ENCODE results near the gene HGFAC.

Gene HGFAC

GRCh38 chr4:3416821-3417221, 24.9 kb upstream of the HGFAC start:
- no peak for DNase-seq (ENCODE audit: extremely low read depth, insufficient read length)
- no peaks in the 10 kb centered on the region; the same call in 1 of the 2 replicates for H3K27me3 ChIP-seq (replicated peaks; ENCODE audit: control insufficient read depth, insufficient read depth, low read length)
- no peaks in the 10 kb centered on the region for H3K36me3 ChIP-seq (ENCODE audit: control insufficient read depth, insufficient read depth, low read length)
- no peak overlapping the region for H3K4me3 ChIP-seq (replicated peaks; ENCODE audit: low read depth, low read length)
- TF ChIP-seq CTCF (IDR thresholded peaks at IDR 0.05; ENCODE audit: insufficient read depth, low read length, poor library complexity, severe bottlenecking) = no peak

DNA sequence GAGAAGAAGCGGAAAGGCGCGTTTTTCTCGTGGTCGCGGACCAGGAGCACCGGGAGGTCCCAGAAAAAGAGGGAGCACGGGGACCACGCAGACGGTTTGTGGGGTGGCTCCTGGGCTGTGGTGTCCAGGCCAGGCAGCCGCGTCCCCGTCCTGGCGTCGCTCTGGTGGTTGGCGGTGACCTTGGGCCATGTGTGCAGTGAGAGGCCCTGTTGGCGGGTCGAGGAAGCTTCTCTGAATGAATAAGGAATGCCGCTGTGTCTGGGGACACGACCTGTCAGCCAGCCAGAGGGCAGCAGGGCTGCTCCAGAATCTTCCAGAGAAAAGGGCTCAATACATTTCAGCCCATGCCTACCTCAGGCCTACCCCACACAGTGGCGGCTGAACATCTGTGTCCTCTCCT, 24.3 kb upstream of the HGFAC start:
- no peaks in the 10 kb centered on the region for H3K36me3 ChIP-seq (ENCODE audit: control insufficient read depth, insufficient read depth, low read length)
- TF ChIP-seq CTCF (IDR thresholded peaks at IDR 0.05; ENCODE audit: insufficient read depth, low read length, poor library complexity, severe bottlenecking) = no peak
- no peaks in the 10 kb centered on the region; the same call in 1 of the 2 replicates for H3K27me3 ChIP-seq (replicated peaks; ENCODE audit: control insufficient read depth, insufficient read depth, low read length)
- DNase-seq (ENCODE audit: extremely low read depth, insufficient read length) = no peak
- no peak overlapping the region for H3K4me3 ChIP-seq (replicated peaks; ENCODE audit: low read depth, low read length)

DNA sequence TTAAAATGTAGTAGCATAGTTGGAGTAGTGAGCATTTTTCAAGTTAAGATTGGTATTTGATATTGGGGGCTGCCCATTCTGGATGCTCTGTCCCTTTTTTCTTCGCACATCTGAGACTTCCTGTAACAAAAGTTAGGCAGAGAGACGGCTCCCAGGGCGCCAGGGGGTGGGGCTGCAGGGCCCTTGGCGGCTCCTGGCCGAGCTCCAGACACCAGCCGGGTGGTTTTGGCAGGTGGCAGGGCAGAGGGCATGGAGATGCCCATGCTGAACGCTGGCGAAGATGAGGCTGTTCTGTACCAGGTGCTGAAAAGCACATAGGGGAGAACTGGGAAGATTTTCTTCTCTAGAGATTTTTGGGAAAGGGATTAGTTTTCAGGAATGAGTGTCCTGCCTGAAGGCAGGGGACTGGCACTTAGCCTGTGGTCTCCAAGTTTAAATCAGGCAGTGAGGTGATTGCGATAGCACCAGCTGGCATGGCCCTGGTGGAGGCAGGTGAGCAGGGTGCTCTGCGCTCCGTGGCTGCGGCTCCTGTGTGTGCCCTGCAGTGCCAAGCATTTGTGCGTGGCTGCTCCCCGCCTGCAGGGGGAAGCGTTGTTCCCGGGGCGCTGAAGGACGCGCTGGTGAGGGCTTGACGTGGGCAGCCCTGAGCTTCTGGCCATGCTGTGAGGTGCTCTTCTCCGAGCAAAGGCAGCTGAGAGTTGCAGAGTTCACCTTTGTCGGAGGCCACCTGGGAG, 23.6 kb upstream of the HGFAC start:
- no peaks in the 10 kb centered on the region; the same call in 1 of the 2 replicates for H3K27me3 ChIP-seq (replicated peaks; ENCODE audit: control insufficient read depth, insufficient read depth, low read length)
- no peak overlapping the region for H3K4me3 ChIP-seq (replicated peaks; ENCODE audit: low read depth, low read length)
- no peak for TF ChIP-seq CTCF (IDR thresholded peaks at IDR 0.05; ENCODE audit: insufficient read depth, low read length, poor library complexity, severe bottlenecking)
- H3K36me3 ChIP-seq (ENCODE audit: control insufficient read depth, insufficient read depth, low read length) = no peaks in the 10 kb centered on the region
- DNase-seq (ENCODE audit: extremely low read depth, insufficient read length) = no peak

- H3K36me3 ChIP-seq (ENCODE audit: control insufficient read depth, insufficient read depth, low read length) = no peaks in the 10 kb centered on the region
- H3K27me3 ChIP-seq (replicated peaks; ENCODE audit: control insufficient read depth, insufficient read depth, low read length) = no peaks in the 10 kb centered on the region; the same call in 1 of the 2 replicates
Measured at GRCh38 chr4:3419836-3420605, 21.7 kb upstream of the HGFAC start.

DNA sequence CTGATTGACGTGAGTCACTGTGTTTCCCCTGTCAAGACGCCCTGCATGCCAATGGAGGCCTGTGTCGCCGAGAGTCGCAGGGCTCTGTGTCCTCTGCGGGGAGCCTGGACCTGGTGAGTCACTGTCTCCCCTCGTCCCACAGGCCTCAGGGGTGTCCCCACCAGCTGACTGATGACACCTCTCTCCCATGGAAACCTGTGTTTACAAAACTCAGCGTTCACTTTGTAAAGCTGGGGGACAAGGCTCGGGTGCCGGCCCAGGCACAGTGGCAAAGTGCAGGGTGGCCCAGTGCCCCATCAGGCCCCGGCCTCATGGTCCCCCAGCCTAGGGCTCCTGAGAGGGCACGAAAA, 21.2 kb upstream of the HGFAC start:
- Histone ChIP-seq H3K4me3 (replicated peaks; ENCODE audit: low read depth, low read length) (no peak overlapping the region), H3K36me3 (ENCODE audit: control insufficient read depth, insufficient read depth, low read length) (no peaks in the 10 kb centered on the region), H3K27me3 (replicated peaks; ENCODE audit: control insufficient read depth, insufficient read depth, low read length) (no peaks in the 10 kb centered on the region; the same call in 1 of the 2 replicates)
- no peak for DNase-seq (ENCODE audit: extremely low read depth, insufficient read length)
- no peak for TF ChIP-seq CTCF (IDR thresholded peaks at IDR 0.05; ENCODE audit: insufficient read depth, low read length, poor library complexity, severe bottlenecking)

More at GRCh38 chr4:3419836-3420605, 21.7 kb upstream of the HGFAC start:
- no peak overlapping the region for H3K4me3 ChIP-seq (replicated peaks; ENCODE audit: low read depth, low read length)
- no peak for DNase-seq (ENCODE audit: extremely low read depth, insufficient read length)
- no peak for TF ChIP-seq CTCF (IDR thresholded peaks at IDR 0.05; ENCODE audit: insufficient read depth, low read length, poor library complexity, severe bottlenecking)
